K562 (cell line): ENCODE measurements around the gene SOX8. TPM values are rescaled to one million over a fixed set of nuclear protein-coding genes. Genes with fewer than 3 reads are reported as not detected.

Experiments
- ATAC-seq: fragments of 200-7000 bp; cut with Tn5 transposase; 3 replicates; pipeline ENCODE4 v1.9.1; 2020; ENCODE audit warnings: moderate library complexity
- BruUV-seq: library from RNA; stranded (reverse); fragments of 400-500 nt; replicated peaks from 2 replicates; lab custom pipeline; 2021; lab: Mats Ljungman, UMichigan
- CTCF ChIA-PET: fragments of 300-600 bp; formaldehyde crosslinking; extraction: SDS; loops from one replicate; lab custom pipeline; 2021; ENCODE audit warnings: low intra/inter-chr PET ratio; lab: Yijun Ruan, JAX
- POLR2A ChIA-PET: fragments of 300-600, 350-650 bp; sonication (Branson Sonifier 250); formaldehyde crosslinking; extraction: SDS; loops from one replicate; lab custom pipeline; 2021; ENCODE audit warnings: antibody characterized with exemption, inconsistent platforms; lab: Yijun Ruan, JAX
- DNase-seq, 4 experiments: peaks; one replicate each; pipeline versions ENCODE4 v3.0.0 to v3.0.0-alpha.2; 2011 to 2018; ENCODE audit warnings: low spot score in 3 of 4, mixed read lengths in 3 of 4; ENCODE audit errors: extremely low read depth in 1 of 4
- FAIRE-seq: peaks from 2 replicates; lab custom pipeline; 2011; peaks lifted over from hg19 to GRCh38; lab: Jason Lieb, UNC
- H2AFZ ChIP-seq: 2 replicates; pipeline ENCODE4 v1.6.0; 2011; ENCODE audit warnings: low read depth, low read length, control low read depth, inconsistent platforms
- H3K27ac ChIP-seq: fragments of 200-600 bp; 3 replicates; pipeline ENCODE4 v1.8.0; 2011; ENCODE audit warnings: low read depth, mild to moderate bottlenecking, control low read depth, inconsistent platforms, low read length, moderate library complexity, mixed read lengths; ENCODE audit errors: extremely low read depth
- H3K27me3 ChIP-seq, 2 experiments: fragments of 300-600 bp in 1 of 2; 2 replicates in 1 of 2; 3 replicates in 1 of 2; pipeline versions ENCODE4 v1.6.0 to v1.8.0; 2011; ENCODE audit warnings: inconsistent platforms in 2 of 2, low read length in 2 of 2, mild to moderate bottlenecking in 1 of 2, mixed read lengths in 1 of 2, moderate library complexity in 1 of 2; ENCODE audit not compliant: control insufficient read depth in 2 of 2, insufficient read depth in 2 of 2
- H3K36me3 ChIP-seq: fragments of 300-600 bp; 3 replicates; pipeline ENCODE4 v1.8.0; 2011; ENCODE audit warnings: mild to moderate bottlenecking, low read length, inconsistent platforms; ENCODE audit not compliant: control insufficient read depth, insufficient read depth
- H3K4me1 ChIP-seq, 2 experiments: fragments of 200-600 bp in 1 of 2; replicated peaks in 1 of 2; 2 replicates in 1 of 2; 3 replicates in 1 of 2; pipeline versions ENCODE4 v1.5.1 to v1.8.0; 2011; ENCODE audit warnings: inconsistent platforms in 2 of 2, low read length in 2 of 2, mild to moderate bottlenecking in 1 of 2, mixed read lengths in 1 of 2, moderate library complexity in 1 of 2; ENCODE audit not compliant: control insufficient read depth in 2 of 2, insufficient read depth in 2 of 2
- H3K4me2 ChIP-seq: 2 replicates; pipeline ENCODE4 v1.6.1; 2011; ENCODE audit warnings: low read length, control low read depth, inconsistent platforms, mixed read lengths; ENCODE audit not compliant: insufficient read depth
- H3K4me3 ChIP-seq: fragments of 200-600 bp; sonication (generic), shearing (Covaris generic); 2 replicates; pipeline ENCODE4 v1.5.1; 2016; ENCODE audit warnings: control low read depth, inconsistent platforms
- H3K79me2 ChIP-seq: fragments of 200-600 bp; 3 replicates; pipeline ENCODE4 v1.8.0; 2011; ENCODE audit warnings: low read length, inconsistent platforms; ENCODE audit not compliant: control insufficient read depth, insufficient read depth
- H3K9ac ChIP-seq, 2 experiments: 2 replicates each; pipeline versions ENCODE4 v1.6.0 to v1.6.1; 2011; ENCODE audit warnings: low read depth in 2 of 2, low read length in 2 of 2, control low read depth in 1 of 2, inconsistent platforms in 1 of 2, mild to moderate bottlenecking in 1 of 2, mixed read lengths in 1 of 2; ENCODE audit not compliant: insufficient read depth in 1 of 2
- H3K9me1 ChIP-seq: one replicate; pipeline ENCODE4 v1.6.0; 2011; ENCODE audit warnings: inconsistent platforms, mild to moderate bottlenecking, low read length, moderate library complexity; ENCODE audit not compliant: control insufficient read depth, insufficient read depth
- H3K9me3 ChIP-seq: replicated peaks from 2 replicates; pipeline ENCODE4 v1.5.1; 2011; ENCODE audit warnings: low read depth, low read length, inconsistent platforms; ENCODE audit not compliant: control insufficient read depth, insufficient read depth
- H4K20me1 ChIP-seq: replicated peaks from 2 replicates; pipeline ENCODE4 v1.6.1; 2011; ENCODE audit warnings: low read length, inconsistent platforms, mixed read lengths; ENCODE audit not compliant: control insufficient read depth, insufficient read depth
- ASH1L ChIP-seq: fragments of 450-650 bp; IDR thresholded peaks from 2 replicates; pipeline ENCODE4 v1.6.1; 2018; ENCODE audit warnings: borderline replicate concordance, mild to moderate bottlenecking, low read depth; ENCODE audit not compliant: partially characterized antibody
- BCOR ChIP-seq: fragments of 450-650 bp; IDR thresholded peaks from 2 replicates; pipeline ENCODE4 v1.6.1; 2016
- CCAR2 ChIP-seq: fragments of 200-400 bp; formaldehyde crosslinking; IDR thresholded peaks from 2 replicates; pipeline ENCODE4 v1.6.1; 2017; ENCODE audit warnings: mild to moderate bottlenecking, low read depth, low read length
- FUS ChIP-seq: fragments of 200-400 bp; formaldehyde crosslinking; optimal IDR thresholded peaks from 2 replicates; pipeline ENCODE3; 2017; ENCODE audit warnings: low read depth, low read length
- NR2F6 ChIP-seq: fragments of 450-650 bp; formaldehyde crosslinking; IDR thresholded peaks from 2 replicates; pipeline ENCODE4 v1.4.0; 2020; ENCODE audit warnings: mild to moderate bottlenecking
- PML ChIP-seq: IDR thresholded peaks from 2 replicates; pipeline ENCODE4 v1.6.1; 2012; ENCODE audit warnings: low read length, inconsistent platforms
- RBM22 ChIP-seq: fragments of 200-400 bp; formaldehyde crosslinking; IDR thresholded peaks from 2 replicates; pipeline ENCODE4 v1.6.1; 2018; ENCODE audit warnings: low read length, low read depth; ENCODE audit not compliant: poor library complexity, severe bottlenecking
- SIRT6 ChIP-seq: IDR thresholded peaks from one replicate; pipeline ENCODE4 v1.6.1; 2012; ENCODE audit warnings: low read depth, mild to moderate bottlenecking, control low read depth, inconsistent platforms, low read length, moderate library complexity
- SMARCA5 ChIP-seq: fragments of 450-650 bp; IDR thresholded peaks from 2 replicates; pipeline ENCODE4 v1.6.1; 2016
- TCF3 ChIP-seq: sonication (generic); formaldehyde crosslinking; IDR thresholded peaks from 2 replicates; pipeline ENCODE4 v1.4.0; 2020; ENCODE audit warnings: mild to moderate bottlenecking, missing genetic modification reagents
- TEAD1 ChIP-seq, 2 experiments: fragments of 450-650 bp in 1 of 2; sonication (generic) in 1 of 2; formaldehyde crosslinking; IDR thresholded peaks; 2 replicates each; pipeline versions ENCODE4 v1.4.0 to v1.8.0; 2020 to 2022; ENCODE audit warnings: mild to moderate bottlenecking in 2 of 2, missing genetic modification reagents in 1 of 2
- TSC22D4 ChIP-seq: fragments of 450-650 bp; IDR thresholded peaks from 2 replicates; pipeline ENCODE4 v1.6.1; 2016; ENCODE audit warnings: missing genetic modification characterization, missing biosample characterization, control low read depth
- ZBTB1 ChIP-seq: sonication (generic); formaldehyde crosslinking; IDR thresholded peaks from 2 replicates; pipeline ENCODE4 v1.8.1; 2023; ENCODE audit warnings: missing genetic modification reagents, low read depth, mild to moderate bottlenecking, borderline replicate concordance
- ZFP30 ChIP-seq: fragments of 250-450 bp; sonication (Bioruptor Pico); IDR thresholded peaks from 2 replicates; pipeline ENCODE4 v1.8.0; 2022; ENCODE audit warnings: moderate library complexity, mild to moderate bottlenecking, inconsistent platforms, borderline replicate concordance
- ZNF263 ChIP-seq: sonication (generic); formaldehyde crosslinking; IDR thresholded peaks from 2 replicates; pipeline ENCODE4 v1.8.0; 2022; ENCODE audit warnings: mild to moderate bottlenecking, missing genetic modification reagents, borderline replicate concordance
- ZNF57 ChIP-seq: fragments of 450-650 bp; formaldehyde crosslinking; IDR thresholded peaks from 2 replicates; pipeline ENCODE4 v1.4.0; 2020; ENCODE audit warnings: mild to moderate bottlenecking, moderate library complexity
- ZNF764 ChIP-seq: fragments of 250-450 bp; sonication (Bioruptor Pico); IDR thresholded peaks from 2 replicates; pipeline ENCODE4 v1.4.0; 2020; ENCODE audit warnings: low read depth, mild to moderate bottlenecking, moderate library complexity
- WGBS: fragments of 100-300 bp; shearing (Covaris generic); methylation state at CpG from one replicate; pipeline ENCODE4 v1.1.6; 2016; ENCODE audit warnings: low coverage, mixed read lengths; ENCODE audit not compliant: insufficient coverage; ENCODE audit errors: missing lambda C conversion rate; 5-methylcytosine and 5-hydroxymethylcytosine counted together
- in situ Hi-C: fragments of 300-500 bp; cut with MboI; formaldehyde crosslinking; loops from 4 replicates; pipeline ENCODE4 v1.15.0; 2018; ENCODE audit warnings: inconsistent platforms, mixed read lengths
- intact Hi-C: fragments of 100-400 bp; cut with micrococcal nuclease; formaldehyde crosslinking; loops from 2 replicates; pipeline ENCODE4 v1.14.2; 2022
- polyA plus RNA-seq, 8 experiments: library from polyadenylated mRNA; depleted of rRNA in 4 of 8; stranded (reverse) in 5 of 8; unstranded in 3 of 8; fragments of >200 nt; fragmentation: Nextera tagmentation in 2 of 8; fragmentation: Illumina TruSeq in 1 of 8; extraction: Ambion mirVana in 2 of 8; extraction: Trizol in 1 of 8; gene quantifications; 2 replicates each; pipeline versions ENCODE4 v1.2.1 to v1.2.3, GENCODE V29; 2011 to 2014; ENCODE audit warnings: inconsistent platforms in 1 of 8, missing spikeins in 1 of 8
- total RNA-seq, 7 experiments: library from RNA; depleted of rRNA in 6 of 7; stranded (reverse); fragments of >200 nt in 6 of 7; fragmentation: Illumina TruSeq in 2 of 7; extraction: Trizol in 2 of 7; gene quantifications; 2 replicates each; pipeline versions ENCODE4 v1.2.1 to v1.2.3, GENCODE V29; 2011 to 2021; ENCODE audit warnings: low replicate concordance in 1 of 7
- TF ChIP-seq, protein P1 (sequence below): sonication (generic); formaldehyde crosslinking; IDR thresholded peaks from 2 replicates; pipeline ENCODE4 v1.8.1; 2023; ENCODE audit warnings: mild to moderate bottlenecking, missing genetic modification reagents
- TF ChIP-seq, protein P2 (sequence below): fragments of 450-650 bp; formaldehyde crosslinking; IDR thresholded peaks from 2 replicates; pipeline ENCODE4 v1.4.0; 2022; ENCODE audit warnings: missing genetic modification characterization

Gene SOX8
- total and polyA plus RNA-seq, 9 of the 15 experiments (the other 6 are each of a cell fraction or from before 2014, with no cell fraction given) = 0.07 to 0.15 (median 0.15) TPM; not detected in 6

DNA sequence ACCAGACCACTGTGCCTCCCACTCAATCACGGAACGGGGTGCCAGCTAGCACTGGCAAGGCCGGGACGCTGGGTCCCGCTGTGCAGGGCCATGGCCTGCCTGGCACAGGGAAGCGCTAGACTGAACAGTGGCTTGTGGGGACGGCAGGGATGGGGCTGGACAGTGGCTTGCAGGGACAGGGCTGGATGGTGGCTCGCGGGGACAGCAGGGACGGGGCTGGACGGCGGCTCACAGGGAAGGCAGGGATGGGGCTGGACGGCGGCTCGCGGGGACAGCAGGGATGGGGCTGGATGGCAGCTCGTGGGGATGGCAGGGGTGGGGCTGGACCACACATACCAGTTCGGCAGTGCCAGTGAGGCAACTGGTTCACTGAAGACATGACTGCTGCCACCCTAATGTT lies 43.4 kb upstream of the SOX8 start:
- ATAC-seq = no peak; the same call in 2 of the 3 replicates
- ChIA-PET CTCF (no interaction called here), POLR2A (no interaction called here)
- intact Hi-C loops = no loop called here
- TF ChIP-seq, protein P1, sequence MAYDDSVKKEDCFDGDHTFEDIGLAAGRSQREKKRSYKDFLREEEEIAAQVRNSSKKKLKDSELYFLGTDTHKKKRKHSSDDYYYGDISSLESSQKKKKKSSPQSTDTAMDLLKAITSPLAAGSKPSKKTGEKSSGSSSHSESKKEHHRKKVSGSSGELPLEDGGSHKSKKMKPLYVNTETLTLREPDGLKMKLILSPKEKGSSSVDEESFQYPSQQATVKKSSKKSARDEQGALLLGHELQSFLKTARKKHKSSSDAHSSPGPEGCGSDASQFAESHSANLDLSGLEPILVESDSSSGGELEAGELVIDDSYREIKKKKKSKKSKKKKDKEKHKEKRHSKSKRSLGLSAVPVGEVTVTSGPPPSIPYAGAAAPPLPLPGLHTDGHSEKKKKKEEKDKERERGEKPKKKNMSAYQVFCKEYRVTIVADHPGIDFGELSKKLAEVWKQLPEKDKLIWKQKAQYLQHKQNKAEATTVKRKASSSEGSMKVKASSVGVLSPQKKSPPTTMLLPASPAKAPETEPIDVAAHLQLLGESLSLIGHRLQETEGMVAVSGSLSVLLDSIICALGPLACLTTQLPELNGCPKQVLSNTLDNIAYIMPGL (CRISPR knock-in tag) = no peak
- TF ChIP-seq RBM22 (no peak), SMARCA5 (no peak), TSC22D4 (tag) (no peak), CCAR2 (no peak), ZNF263 (CRISPR knock-in tag) (no peak), ZNF57 (CRISPR knock-in tag) (no peak), FUS (no peak), ZFP30 (no peak), NR2F6 (CRISPR knock-in tag) (no peak), SIRT6 (no peak), TEAD1 (CRISPR knock-in tag; IDR thresholded peaks at IDR 0.05) (no peak), PML (no peak), ASH1L (no peak), TCF3 (CRISPR knock-in tag) (no peak), ZBTB1 (CRISPR knock-in tag) (no peak), ZNF764 (CRISPR knock-in tag) (no peak), BCOR (no peak)
- TF ChIP-seq, protein P2, sequence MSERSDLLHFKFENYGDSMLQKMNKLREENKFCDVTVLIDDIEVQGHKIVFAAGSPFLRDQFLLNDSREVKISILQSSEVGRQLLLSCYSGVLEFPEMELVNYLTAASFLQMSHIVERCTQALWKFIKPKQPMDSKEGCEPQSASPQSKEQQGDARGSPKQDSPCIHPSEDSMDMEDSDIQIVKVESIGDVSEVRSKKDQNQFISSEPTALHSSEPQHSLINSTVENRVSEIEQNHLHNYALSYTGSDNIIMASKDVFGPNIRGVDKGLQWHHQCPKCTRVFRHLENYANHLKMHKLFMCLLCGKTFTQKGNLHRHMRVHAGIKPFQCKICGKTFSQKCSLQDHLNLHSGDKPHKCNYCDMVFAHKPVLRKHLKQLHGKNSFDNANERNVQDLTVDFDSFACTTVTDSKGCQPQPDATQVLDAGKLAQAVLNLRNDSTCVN (CRISPR knock-in tag) = no peak
- Histone ChIP-seq H3K27me3 (peaks cover 68 to 76% of the 10 kb centered on the region in 2 experiments), H3K9me3 (no peaks in the 10 kb centered on the region), H3K9ac (no peak overlapping the region), H3K9me1 (no peaks in the 10 kb centered on the region), H2AFZ (no peak overlapping the region), H3K27ac (no peak overlapping the region), H3K4me3 (no peak overlapping the region), H3K79me2 (no peaks in the 10 kb centered on the region), H3K4me1 (peaks cover 0 to 13% of the 10 kb centered on the region in 2 experiments; a peak in 1 of 5 replicates), H3K36me3 (no peaks in the 10 kb centered on the region), H4K20me1 (peaks cover 16% of the 10 kb centered on the region), H3K4me2 (no peak overlapping the region)
- FAIRE-seq = no peak
- WGBS = 4% methylated on average over 18 of the region's 18 CpGs
- in situ Hi-C loops = no loop called here
- DNase-seq = no peak
- no TSS peak for BruUV-seq
